ENCODE results near the gene CADPS.

- TF ChIP-seq CTCF (IDR thresholded peaks at IDR 0.05; ENCODE audit: insufficient read depth, low read length) (no peak), REST (IDR thresholded peaks at IDR 0.05; ENCODE audit: insufficient replicate concordance, low read depth) (no peak)
Measured at GRCh38 chr3:62798000-62798399, 77.2 kb downstream of the CADPS start.
